PC-3 (cell line): Measurements from ENCODE around the gene FOXO3B.
"Not testable (repeated sequence)": the region's sequence is repeated elsewhere in the genome, so short reads cannot be mapped to it uniquely, and the experiment has no call there.

Source experiments
- CTCF ChIP-seq: fragments of 300-600 bp; sonication (generic); conservative IDR thresholded peaks from 2 replicates; pipeline ENCODE4 v1.5.1; 2017; ENCODE audit warnings: antibody characterized with exemption, low read depth, mild to moderate bottlenecking, low read length
- EZH2 ChIP-seq: fragments of 300-600 bp; sonication (generic); IDR thresholded peaks from one replicate; pipeline ENCODE4 v1.6.1; 2017; ENCODE audit warnings: antibody characterized with exemption, mild to moderate bottlenecking, low read length; ENCODE audit not compliant: unreplicated experiment
- EZH2phosphoT487 ChIP-seq: fragments of 300-600 bp; sonication (generic); IDR thresholded peaks from 2 replicates; pipeline ENCODE4 v1.6.1; 2018; ENCODE audit warnings: mild to moderate bottlenecking, antibody characterized with exemption, low read length, borderline replicate concordance

- TF ChIP-seq CTCF, EZH2, EZH2phosphoT487: not testable (repeated sequence)
These were observed 37.5 kb upstream of the FOXO3B start for GRCh38 chr17:18719428-18720110.
